Measurements from ENCODE around the gene KCNJ3.
"Not testable (repeated sequence)": the region's sequence is repeated elsewhere in the genome, so short reads cannot be mapped to it uniquely, and the experiment has no call there.

The KCNJ3 gene

GRCh38 chr2:154827286-154827685 lies 128.8 kb downstream of the KCNJ3 start:
- H3K9me3 Mint-ChIP-seq, result peaks cover 11 to 14% of the 10 kb centered on the region in 2 donors
- DNase-seq (no peak), ATAC-seq (replicated peaks) (no peak)
- no peaks in the 10 kb centered on the region for H3K4me1 Mint-ChIP-seq (ENCODE audit: low read depth in 2 of 2)
- H3K27me3 Mint-ChIP-seq, result no peaks in the 10 kb centered on the region
- no peak overlapping the region for H3K27ac Mint-ChIP-seq
- no peaks in the 10 kb centered on the region for H3K36me3 Mint-ChIP-seq (ENCODE audit: insufficient read depth)
- H3K4me3 Mint-ChIP-seq, result no peak overlapping the region

GRCh38 chr2:154832711-154833110 lies 134.2 kb downstream of the KCNJ3 start:
- H3K27ac Mint-ChIP-seq, result no peak overlapping the region
- H3K36me3 Mint-ChIP-seq (ENCODE audit: insufficient read depth), result no peaks in the 10 kb centered on the region
- H3K4me3 Mint-ChIP-seq, result no peak overlapping the region
- no peaks in the 10 kb centered on the region for H3K27me3 Mint-ChIP-seq
- no peaks in the 10 kb centered on the region for H3K4me1 Mint-ChIP-seq (ENCODE audit: low read depth in 2 of 2)
- H3K9me3 Mint-ChIP-seq, result peaks cover 8 to 15% of the 10 kb centered on the region in 2 donors
- DNase-seq (no peak), ATAC-seq (replicated peaks) (no peak)

- DNase-seq, result no peak
- Mint-ChIP-seq H3K9me3 (peaks cover 7% of the 10 kb centered on the region in 2 donors), H3K4me3 (no peak overlapping the region), H3K36me3 (ENCODE audit: insufficient read depth) (no peaks in the 10 kb centered on the region), H3K27me3 (no peaks in the 10 kb centered on the region), H3K4me1 (ENCODE audit: low read depth in 2 of 2) (no peaks in the 10 kb centered on the region), H3K27ac (no peak overlapping the region)
- no peak for ATAC-seq (replicated peaks)
Measured at GRCh38 chr2:154836632-154837031, 138.1 kb downstream of the KCNJ3 start.

GRCh38 chr2:154837035-154837434 lies 138.5 kb downstream of the KCNJ3 start:
- ATAC-seq (replicated peaks) (no peak), DNase-seq (no peak)
- Mint-ChIP-seq H3K27me3 (no peaks in the 10 kb centered on the region), H3K36me3 (ENCODE audit: insufficient read depth) (no peaks in the 10 kb centered on the region), H3K4me3 (no peak overlapping the region), H3K9me3 (peaks cover 7 to 11% of the 10 kb centered on the region in 2 donors), H3K4me1 (ENCODE audit: low read depth in 2 of 2) (no peaks in the 10 kb centered on the region), H3K27ac (no peak overlapping the region)

GRCh38 chr2:154844513-154844912 lies 146.0 kb downstream of the KCNJ3 start:
- H3K4me1 Mint-ChIP-seq (ENCODE audit: low read depth in 2 of 2), result no peaks in the 10 kb centered on the region
- no peak overlapping the region for H3K27ac Mint-ChIP-seq
- ATAC-seq (replicated peaks), result no peak
- H3K4me3 Mint-ChIP-seq, result no peak overlapping the region
- H3K36me3 Mint-ChIP-seq (ENCODE audit: insufficient read depth), result no peaks in the 10 kb centered on the region
- peaks cover 6 to 19% of the 10 kb centered on the region in 2 donors for H3K9me3 Mint-ChIP-seq
- no peaks in the 10 kb centered on the region for H3K27me3 Mint-ChIP-seq
- no peak for DNase-seq

- H3K4me1 Mint-ChIP-seq (ENCODE audit: low read depth in 2 of 2), result no peaks in the 10 kb centered on the region
- ATAC-seq (replicated peaks), result no peak
- H3K4me3 Mint-ChIP-seq, result no peak overlapping the region
Measured at GRCh38 chr2:154846842-154847241, 148.3 kb downstream of the KCNJ3 start.

GRCh38 chr2:154849482-154849881 lies 151.0 kb downstream of the KCNJ3 start:
- DNase-seq (no peak), ATAC-seq (replicated peaks) (no peak)
- no peak overlapping the region for H3K27ac Mint-ChIP-seq
- H3K27me3 Mint-ChIP-seq, result no peaks in the 10 kb centered on the region
- H3K4me3 Mint-ChIP-seq, result no peak overlapping the region
- H3K9me3 Mint-ChIP-seq, result peaks cover 4 to 8% of the 10 kb centered on the region in 2 donors
- H3K4me1 Mint-ChIP-seq (ENCODE audit: low read depth in 2 of 2), result no peaks in the 10 kb centered on the region
- no peaks in the 10 kb centered on the region for H3K36me3 Mint-ChIP-seq (ENCODE audit: insufficient read depth)

More at GRCh38 chr2:154846842-154847241, 148.3 kb downstream of the KCNJ3 start:
- Mint-ChIP-seq H3K27ac (no peak overlapping the region), H3K27me3 (no peaks in the 10 kb centered on the region), H3K36me3 (ENCODE audit: insufficient read depth) (no peaks in the 10 kb centered on the region), H3K9me3 (peaks cover 8 to 13% of the 10 kb centered on the region in 2 donors)
- DNase-seq, result no peak

GRCh38 chr2:154850532-154850931 lies 152.0 kb downstream of the KCNJ3 start:
- no peaks in the 10 kb centered on the region for H3K4me1 Mint-ChIP-seq (ENCODE audit: low read depth in 2 of 2)

GRCh38 chr2:154855138-154855537 lies 156.6 kb downstream of the KCNJ3 start:
- no peaks in the 10 kb centered on the region for H3K4me1 Mint-ChIP-seq (ENCODE audit: low read depth in 2 of 2)
- no peaks in the 10 kb centered on the region for H3K27me3 Mint-ChIP-seq
- peaks cover 0 to 2% of the 10 kb centered on the region in 2 donors for H3K9me3 Mint-ChIP-seq
- H3K36me3 Mint-ChIP-seq (ENCODE audit: insufficient read depth), result no peaks in the 10 kb centered on the region
- DNase-seq, result no peak
- H3K27ac Mint-ChIP-seq, result no peak overlapping the region
- no peak for ATAC-seq (replicated peaks)
- no peak overlapping the region for H3K4me3 Mint-ChIP-seq

More at GRCh38 chr2:154850532-154850931, 152.0 kb downstream of the KCNJ3 start:
- Mint-ChIP-seq H3K27ac (no peak overlapping the region), H3K36me3 (ENCODE audit: insufficient read depth) (no peaks in the 10 kb centered on the region), H3K4me3 (no peak overlapping the region), H3K9me3 (peaks cover 4 to 8% of the 10 kb centered on the region in 2 donors), H3K27me3 (no peaks in the 10 kb centered on the region)
- no peak for DNase-seq
- no peak for ATAC-seq (replicated peaks)

GRCh38 chr2:154867151-154867550 lies 168.7 kb downstream of the KCNJ3 start:
- H3K9me3 Mint-ChIP-seq, result peaks cover 10 to 30% of the 10 kb centered on the region in 2 donors
- H3K4me1 Mint-ChIP-seq (ENCODE audit: low read depth in 2 of 2); H3K4me3 Mint-ChIP-seq; H3K27me3 Mint-ChIP-seq; DNase-seq; H3K36me3 Mint-ChIP-seq (ENCODE audit: insufficient read depth); H3K27ac Mint-ChIP-seq; ATAC-seq (replicated peaks): not testable (repeated sequence)

GRCh38 chr2:154875999-154876398 lies 177.5 kb downstream of the KCNJ3 start:
- H3K4me1 Mint-ChIP-seq (ENCODE audit: low read depth in 2 of 2), result no peaks in the 10 kb centered on the region
- no peaks in the 10 kb centered on the region for H3K27me3 Mint-ChIP-seq
- H3K9me3 Mint-ChIP-seq, result no peaks in the 10 kb centered on the region
- no peak for ATAC-seq (replicated peaks)
- no peak overlapping the region for H3K27ac Mint-ChIP-seq
- DNase-seq, result no peak
- H3K36me3 Mint-ChIP-seq (ENCODE audit: insufficient read depth), result no peaks in the 10 kb centered on the region
- no peak overlapping the region for H3K4me3 Mint-ChIP-seq

- Mint-ChIP-seq H3K4me1 (ENCODE audit: low read depth in 2 of 2) (no peaks in the 10 kb centered on the region), H3K27me3 (no peaks in the 10 kb centered on the region), H3K27ac (no peak overlapping the region), H3K4me3 (no peak overlapping the region), H3K36me3 (ENCODE audit: insufficient read depth) (no peaks in the 10 kb centered on the region), H3K9me3 (peaks cover 3 to 29% of the 10 kb centered on the region in 2 donors)
- ATAC-seq (replicated peaks) (no peak), DNase-seq (no peak)
Measured at GRCh38 chr2:154882725-154883124, 184.2 kb downstream of the KCNJ3 start.

GRCh38 chr2:154886316-154886715 lies 187.8 kb downstream of the KCNJ3 start:
- peaks cover 9 to 33% of the 10 kb centered on the region in 2 donors for H3K9me3 Mint-ChIP-seq
- H3K4me3 Mint-ChIP-seq, result no peak overlapping the region
- no peaks in the 10 kb centered on the region for H3K4me1 Mint-ChIP-seq (ENCODE audit: low read depth in 2 of 2)
- no peak for ATAC-seq (replicated peaks)
- no peak for DNase-seq
- no peak overlapping the region for H3K27ac Mint-ChIP-seq
- no peaks in the 10 kb centered on the region for H3K36me3 Mint-ChIP-seq (ENCODE audit: insufficient read depth)
- H3K27me3 Mint-ChIP-seq, result no peaks in the 10 kb centered on the region

- Mint-ChIP-seq H3K4me1 (ENCODE audit: low read depth in 2 of 2) (no peaks in the 10 kb centered on the region), H3K27ac (no peak overlapping the region), H3K27me3 (no peaks in the 10 kb centered on the region), H3K9me3 (peaks cover 4 to 9% of the 10 kb centered on the region in 2 donors), H3K36me3 (ENCODE audit: insufficient read depth) (no peaks in the 10 kb centered on the region), H3K4me3 (no peak overlapping the region)
- DNase-seq (no peak), ATAC-seq (replicated peaks) (no peak)
Measured at GRCh38 chr2:154898269-154898668, 199.8 kb downstream of the KCNJ3 start.

GRCh38 chr2:154901063-154901462 lies 202.6 kb downstream of the KCNJ3 start:
- ATAC-seq (replicated peaks) (no peak), DNase-seq (no peak)
- Mint-ChIP-seq H3K27ac (no peak overlapping the region), H3K4me3 (no peak overlapping the region), H3K4me1 (ENCODE audit: low read depth in 2 of 2) (no peaks in the 10 kb centered on the region), H3K36me3 (ENCODE audit: insufficient read depth) (no peaks in the 10 kb centered on the region), H3K9me3 (peaks cover 5 to 24% of the 10 kb centered on the region in 2 donors), H3K27me3 (no peaks in the 10 kb centered on the region)
